Epithelial cell of esophagus (primary cell): ENCODE data around the gene MYO1F.

ENCODE experiments used
- DNase-seq: peaks from one replicate; pipeline ENCODE4 v3.0.0; 2010; ENCODE audit warnings: low read depth
- H3K4me3 ChIP-seq: 2 replicates; pipeline ENCODE4 v1.5.1; 2011; ENCODE audit warnings: mild to moderate bottlenecking, low read length, control low read depth
- CTCF ChIP-seq: IDR thresholded peaks from 2 replicates; pipeline ENCODE4 v1.5.1; 2011; ENCODE audit warnings: low read depth, mild to moderate bottlenecking, low read length, control low read depth, inconsistent platforms; ENCODE audit not compliant: insufficient read depth; ENCODE audit errors: missing control alignments

The MYO1F gene

GRCh38 chr19:8491574-8491973 is 85.7 kb downstream of the MYO1F start:
- H3K4me3 ChIP-seq = no peak overlapping the region
- no peak for DNase-seq
- no peak for TF ChIP-seq CTCF

- no peak for DNase-seq
- H3K4me3 ChIP-seq = no peak overlapping the region
- TF ChIP-seq CTCF = no peak
These were observed 86.4 kb downstream of the MYO1F start for GRCh38 chr19:8490873-8491272.

GRCh38 chr19:8490395-8490760 is 86.9 kb downstream of the MYO1F start:
- no peak for DNase-seq
- H3K4me3 ChIP-seq = no peak overlapping the region
- TF ChIP-seq CTCF = no peak

- H3K4me3 ChIP-seq = peak overlapping the region; percentile 13
- TF ChIP-seq CTCF = no peak
- DNase-seq = peak; percentile 90
These were observed 87.5 kb downstream of the MYO1F start for GRCh38 chr19:8489561-8490394.

GRCh38 chr19:8488365-8488764 is 88.9 kb downstream of the MYO1F start:
- no peak for TF ChIP-seq CTCF
- no peak overlapping the region for H3K4me3 ChIP-seq

GRCh38 chr19:8487137-8487851 is 89.9 kb downstream of the MYO1F start:
- TF ChIP-seq CTCF = no peak
- no peak overlapping the region for H3K4me3 ChIP-seq
- DNase-seq = no peak

More at GRCh38 chr19:8488365-8488764, 88.9 kb downstream of the MYO1F start:
- no peak for DNase-seq
